BJ (cell line): Measurements from ENCODE around the gene BTRC. TPM values are rescaled to one million over a fixed set of nuclear protein-coding genes. Genes with fewer than 3 reads are reported as not detected.

Source experiments
- CTCF ChIA-PET: fragments of 350-600 bp; formaldehyde crosslinking; extraction: SDS; loops from one replicate; lab custom pipeline; 2021; ENCODE audit warnings: antibody characterized with exemption, inconsistent platforms; lab: Yijun Ruan, JAX
- POLR2A ChIA-PET: fragments of 300-600 bp; sonication (Branson Sonifier 250); formaldehyde crosslinking; extraction: SDS; loops from one replicate; lab custom pipeline; 2021; ENCODE audit warnings: antibody characterized with exemption; lab: Charles Lee
- DNase-seq: peaks from one replicate; pipeline ENCODE4 v3.0.0-alpha.2; 2011; ENCODE audit warnings: low read depth
- H3K27me3 ChIP-seq: 2 replicates; pipeline ENCODE4 v1.6.0; 2011; ENCODE audit warnings: low read length; ENCODE audit not compliant: control insufficient read depth, insufficient read depth
- H3K36me3 ChIP-seq: 2 replicates; pipeline ENCODE4 v1.5.1; 2011; ENCODE audit warnings: low read length; ENCODE audit not compliant: control insufficient read depth, insufficient read depth
- H3K4me3 ChIP-seq: 2 replicates; pipeline ENCODE4 v1.5.1; 2011; ENCODE audit warnings: low read depth, mild to moderate bottlenecking, control low read depth, low read length
- polyA plus RNA-seq: library from polyadenylated mRNA; depleted of rRNA; stranded (reverse); fragments of >200 nt; gene quantifications from 2 replicates; pipeline ENCODE4 v1.2.3, GENCODE V29; 2011
- TF ChIP-seq, protein P1 (sequence below): IDR thresholded peaks from 2 replicates; pipeline ENCODE4 v1.5.1; 2011; ENCODE audit warnings: low read depth, mild to moderate bottlenecking, control low read depth, inconsistent platforms, low read length, moderate library complexity; ENCODE audit not compliant: insufficient read depth

The BTRC gene
- polyA plus RNA-seq, 1 experiment, result 9.1 TPM

- Histone ChIP-seq H3K36me3 (no peaks in the 10 kb centered on the region), H3K4me3 (no peak overlapping the region; the same call in 1 of the 2 replicates), H3K27me3 (peaks cover 20% of the 10 kb centered on the region)
- ChIA-PET POLR2A (no interaction called here), CTCF (interaction anchor here (0.8 to 7.8 kb wide), 27 partner anchors 10 to 476 kb away, joined by 3 to 115 read pairs (median 7); partner anchors contain the start of genes DPCD and POLL)
- TF ChIP-seq, protein P1, sequence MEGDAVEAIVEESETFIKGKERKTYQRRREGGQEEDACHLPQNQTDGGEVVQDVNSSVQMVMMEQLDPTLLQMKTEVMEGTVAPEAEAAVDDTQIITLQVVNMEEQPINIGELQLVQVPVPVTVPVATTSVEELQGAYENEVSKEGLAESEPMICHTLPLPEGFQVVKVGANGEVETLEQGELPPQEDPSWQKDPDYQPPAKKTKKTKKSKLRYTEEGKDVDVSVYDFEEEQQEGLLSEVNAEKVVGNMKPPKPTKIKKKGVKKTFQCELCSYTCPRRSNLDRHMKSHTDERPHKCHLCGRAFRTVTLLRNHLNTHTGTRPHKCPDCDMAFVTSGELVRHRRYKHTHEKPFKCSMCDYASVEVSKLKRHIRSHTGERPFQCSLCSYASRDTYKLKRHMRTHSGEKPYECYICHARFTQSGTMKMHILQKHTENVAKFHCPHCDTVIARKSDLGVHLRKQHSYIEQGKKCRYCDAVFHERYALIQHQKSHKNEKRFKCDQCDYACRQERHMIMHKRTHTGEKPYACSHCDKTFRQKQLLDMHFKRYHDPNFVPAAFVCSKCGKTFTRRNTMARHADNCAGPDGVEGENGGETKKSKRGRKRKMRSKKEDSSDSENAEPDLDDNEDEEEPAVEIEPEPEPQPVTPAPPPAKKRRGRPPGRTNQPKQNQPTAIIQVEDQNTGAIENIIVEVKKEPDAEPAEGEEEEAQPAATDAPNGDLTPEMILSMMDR, result no peak
- DNase-seq, result no peak
Measured at GRCh38 chr10:101571271-101571925, 217.4 kb downstream of the BTRC start.

DNA sequence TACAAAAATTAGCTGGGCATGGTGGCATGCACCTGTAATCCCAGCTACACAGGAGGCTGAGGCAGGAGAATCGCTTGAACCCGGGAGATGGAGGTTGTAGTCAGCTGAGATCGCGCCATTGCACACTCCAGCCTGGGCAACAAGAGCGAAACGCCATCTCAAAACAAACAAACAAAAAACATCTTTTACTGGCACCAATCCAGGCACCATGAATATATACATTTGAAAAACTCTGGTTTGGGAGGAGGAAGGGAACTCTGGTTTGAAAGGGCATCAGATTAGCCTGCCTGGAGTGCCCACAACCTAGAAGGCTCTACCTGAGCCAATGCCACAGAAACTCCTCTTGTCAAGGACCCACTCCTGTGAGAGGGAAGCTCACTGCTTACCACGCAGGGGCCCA lies 218.2 kb downstream of the BTRC start:
- TF ChIP-seq, protein P1, result no peak
- DNase-seq, result no peak
- POLR2A ChIA-PET, result no interaction called here
- CTCF ChIA-PET, result interaction anchor here (1.0 to 7.8 kb wide), 7 partner anchors 26 to 359 kb away, joined by 3 to 115 read pairs (median 10); no protein-coding TSS in a partner anchor
- H3K4me3 ChIP-seq, result no peak overlapping the region
- peaks cover 16% of the 10 kb centered on the region for H3K27me3 ChIP-seq
- H3K36me3 ChIP-seq, result no peaks in the 10 kb centered on the region

- CTCF ChIA-PET, result interaction anchor here (1.4 to 7.8 kb wide), 2 partner anchors 301 to 360 kb away, joined by 3 to 115 read pairs; no protein-coding TSS in a partner anchor
Measured at GRCh38 chr10:101572785-101573184, 218.8 kb downstream of the BTRC start.

DNA sequence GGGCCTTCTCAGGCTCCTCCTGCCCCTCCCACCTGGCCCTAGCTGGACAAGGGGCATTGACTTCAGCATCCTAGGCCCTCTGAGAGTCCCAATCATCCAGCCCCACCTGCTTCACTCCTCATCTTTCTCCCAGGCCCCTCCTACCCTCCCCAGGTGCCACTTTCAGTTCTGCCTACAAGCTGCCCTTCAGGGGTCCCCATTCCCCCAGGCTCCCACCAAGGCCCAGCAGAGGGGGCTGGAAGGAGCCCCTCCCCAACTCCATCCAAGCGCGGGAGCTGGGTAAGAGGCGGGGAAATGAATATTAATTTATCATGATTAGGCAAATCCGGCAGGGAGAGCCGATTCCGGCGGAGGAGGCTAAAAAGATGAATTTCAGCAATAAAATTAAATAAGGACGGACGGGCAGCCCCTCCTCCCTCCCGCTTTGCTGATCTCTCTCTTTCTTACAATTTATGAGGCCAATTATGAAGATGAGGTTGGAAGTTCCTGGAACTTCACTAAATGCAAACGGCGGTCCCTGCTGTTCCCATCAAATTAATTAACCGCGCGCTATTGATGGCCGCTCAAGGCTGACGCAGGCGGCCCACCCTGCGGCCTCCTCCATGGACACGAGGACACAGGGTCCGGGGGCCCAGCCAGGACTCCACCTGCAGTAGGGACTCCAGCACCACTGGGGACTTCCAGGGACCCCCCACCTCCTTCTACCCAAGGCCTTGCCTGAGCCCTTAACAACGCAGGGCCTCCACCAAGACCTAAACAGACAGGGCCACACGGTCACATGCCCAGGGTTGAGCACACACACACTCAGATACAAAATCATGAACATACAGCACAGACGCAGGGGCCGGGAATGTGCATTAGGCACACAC lies 220.2 kb downstream of the BTRC start:
- H3K36me3 ChIP-seq, result peaks cover 8% of the 10 kb centered on the region
- ChIA-PET POLR2A (no interaction called here), CTCF (interaction anchor here (0.9 to 7.8 kb wide), 2 partner anchors 33 to 361 kb away, joined by 3 to 115 read pairs; no protein-coding TSS in a partner anchor)
- peaks cover 6% of the 10 kb centered on the region for H3K27me3 ChIP-seq
- no peak overlapping the region for H3K4me3 ChIP-seq
- TF ChIP-seq, protein P1, result no peak
- no peak for DNase-seq

More at GRCh38 chr10:101572785-101573184, 218.8 kb downstream of the BTRC start:
- H3K4me3 ChIP-seq, result no peak overlapping the region
- no peaks in the 10 kb centered on the region; the same call in 1 of the 2 replicates for H3K36me3 ChIP-seq
- POLR2A ChIA-PET, result no interaction called here
- H3K27me3 ChIP-seq, result peaks cover 11% of the 10 kb centered on the region
- no peak for DNase-seq
- TF ChIP-seq, protein P1, result no peak
